Liver (tissue), 9 donors: ENCODE measurements around the gene ZNF333. TPM values are rescaled to one million over a fixed set of nuclear protein-coding genes. Genes with fewer than 3 reads are reported as not detected.
A peak's percentile ranks its signal among the peaks of the same experiment; 100 is the strongest.

Source experiments
- DNase-seq: peaks from one replicate; pipeline ENCODE4 v3.0.0-alpha.2; 2017; ENCODE audit warnings: low spot score
- H3K27ac ChIP-seq, 2 donors: one replicate each; pipeline ENCODE4 v1.7.0; 2013; ENCODE audit warnings: inconsistent platforms in 2 of 2, low read length in 2 of 2, control low read depth in 1 of 2, low read depth in 1 of 2, mild to moderate bottlenecking in 1 of 2
- H3K27me3 ChIP-seq, 4 donors: one replicate each; pipeline versions ENCODE4 v1.6.1 to v1.7.0; 2013; ENCODE audit warnings: low read length in 3 of 4, inconsistent platforms in 1 of 4, mild to moderate bottlenecking in 1 of 4, moderate library complexity in 1 of 4; ENCODE audit not compliant: control insufficient read depth in 4 of 4, insufficient read depth in 4 of 4
- H3K36me3 ChIP-seq, 4 donors: one replicate each; pipeline versions ENCODE4 v1.6.1 to v1.7.0; 2013; ENCODE audit warnings: low read length in 3 of 4, mild to moderate bottlenecking in 3 of 4, low read depth in 1 of 4, moderate library complexity in 1 of 4; ENCODE audit not compliant: control insufficient read depth in 4 of 4, insufficient read depth in 3 of 4
- H3K4me1 ChIP-seq, 4 donors: one replicate each; pipeline versions ENCODE4 v1.6.1 to v1.7.0; 2013; ENCODE audit warnings: low read length in 3 of 4, mild to moderate bottlenecking in 3 of 4, moderate library complexity in 1 of 4; ENCODE audit not compliant: control insufficient read depth in 4 of 4, insufficient read depth in 4 of 4
- H3K4me3 ChIP-seq, 3 donors: one replicate each; pipeline versions ENCODE4 v1.6.1 to v1.7.0; 2013; ENCODE audit warnings: low read length in 3 of 3, control low read depth in 1 of 3, low read depth in 1 of 3, mild to moderate bottlenecking in 1 of 3
- H3K9ac ChIP-seq, 2 donors: one replicate each; pipeline ENCODE4 v1.7.0; 2013; ENCODE audit warnings: low read length in 2 of 2, mild to moderate bottlenecking in 2 of 2, moderate library complexity in 2 of 2, control low read depth in 1 of 2, low read depth in 1 of 2
- H3K9me3 ChIP-seq, 4 donors: one replicate each; pipeline versions ENCODE4 v1.6.1 to v1.7.0; 2013; ENCODE audit warnings: low read length in 3 of 4; ENCODE audit not compliant: control insufficient read depth in 4 of 4
- ATF3 ChIP-seq: IDR thresholded peaks from 2 replicates; pipeline ENCODE4 v1.6.1; 2016; ENCODE audit warnings: antibody characterized with exemption
- CTCF ChIP-seq: fragments of 150-350 bp; IDR thresholded peaks from 2 replicates; pipeline ENCODE4 v1.5.1; 2017; ENCODE audit warnings: improper control_type of control experiment, low read depth, low read length; ENCODE audit not compliant: missing input control
- FOXA1 ChIP-seq: IDR thresholded peaks from 2 replicates; pipeline ENCODE4 v1.6.1; 2016; ENCODE audit warnings: antibody characterized with exemption
- GABPA ChIP-seq, 2 donors: IDR thresholded peaks in 1 of 2; conservative IDR thresholded peaks in 1 of 2; 2 replicates each; pipeline ENCODE4 v1.6.1; 2016; ENCODE audit warnings: antibody characterized with exemption in 2 of 2, mild to moderate bottlenecking in 1 of 2, moderate library complexity in 1 of 2
- HNF4G ChIP-seq: IDR thresholded peaks from 2 replicates; pipeline ENCODE4 v1.6.1; 2016; ENCODE audit warnings: antibody characterized with exemption
- RAD21 ChIP-seq, 2 donors: IDR thresholded peaks; 2 replicates each; pipeline ENCODE4 v1.6.1; 2016; ENCODE audit warnings: antibody characterized with exemption in 2 of 2, mild to moderate bottlenecking in 2 of 2
- REST ChIP-seq: IDR thresholded peaks from 2 replicates; pipeline ENCODE4 v1.6.1; 2016; ENCODE audit warnings: antibody characterized with exemption, mild to moderate bottlenecking
- SP1 ChIP-seq: IDR thresholded peaks from 2 replicates; pipeline ENCODE4 v1.6.1; 2018; ENCODE audit warnings: antibody characterized with exemption, mild to moderate bottlenecking
- TAF1 ChIP-seq: conservative IDR thresholded peaks from 2 replicates; pipeline ENCODE4 v1.6.1; 2016; ENCODE audit warnings: antibody characterized with exemption, mild to moderate bottlenecking
- YY1 ChIP-seq: IDR thresholded peaks from 2 replicates; pipeline ENCODE4 v1.6.1; 2016; ENCODE audit warnings: antibody characterized with exemption, mild to moderate bottlenecking
- WGBS: extraction: QIAGEN DNeasy Blood & Tissue Kit; methylation state at CpG from one replicate; pipeline ENCODE4 v1.1.7; 2013; 5-methylcytosine and 5-hydroxymethylcytosine counted together
- polyA plus RNA-seq, 2 donors: library from polyadenylated mRNA; stranded (reverse) in 1 of 2; unstranded in 1 of 2; fragments of 200-250 nt in 1 of 2; fragments of >200 nt in 1 of 2; fragmentation: Nextera tagmentation in 1 of 2; extraction: Ambion mirVana in 1 of 2; gene quantifications; one replicate each; pipeline versions ENCODE4 v1.2.1 to v1.2.3, GENCODE V29; 2013 to 2015
- total RNA-seq, 2 donors: library from RNA; depleted of rRNA; stranded (reverse); fragments of >200 nt; gene quantifications; one replicate each; pipeline ENCODE4 v1.2.3, GENCODE V29; 2014
- donor health status: healthy.
- donor health status: healthy.
- donor health status: healthy.
- donor health status: healthy.
- donor health status: healthy.

The ZNF333 gene
- total and polyA plus RNA-seq, 4 donors: 1.7 to 11.2 (median 3.6) TPM

- H3K27ac ChIP-seq: peak overlapping the region in 1 of 2 donors; percentile 31
- H3K27me3 ChIP-seq: peaks cover 0 to 3% (median 1%) of the 10 kb centered on the region in 4 donors
- 36% methylated on average over 3 of the region's 3 CpGs for WGBS
- no peak for DNase-seq
- H3K36me3 ChIP-seq: no peaks in the 10 kb centered on the region
- TF ChIP-seq CTCF (no peak), TAF1 (no peak), SP1 (no peak), FOXA1 (no peak)
- no peak overlapping the region for H3K4me3 ChIP-seq
- H3K9ac ChIP-seq: no peak overlapping the region
- no peaks in the 10 kb centered on the region for H3K4me1 ChIP-seq
- no peaks in the 10 kb centered on the region for H3K9me3 ChIP-seq
Observed at GRCh38 chr19:14683439-14683838, 6.4 kb upstream of the ZNF333 start.

- H3K36me3 ChIP-seq: no peaks in the 10 kb centered on the region
- no peak overlapping the region for H3K9ac ChIP-seq
- no peak overlapping the region for H3K27ac ChIP-seq
- 32% methylated on average over 3 of the region's 3 CpGs for WGBS
- no peaks in the 10 kb centered on the region for H3K9me3 ChIP-seq
- TF ChIP-seq RAD21 (IDR thresholded peaks at IDR 0.05) (peak; percentile 49 to 65), CTCF (peak; percentile 13), HNF4G (no peak), FOXA1 (no peak), REST (no peak), GABPA (IDR thresholded peaks at IDR 0.05 in 1 of 2, conservative IDR thresholded peaks at IDR 0.05 in 1 of 2) (no peak), YY1 (no peak), ATF3 (no peak)
- no peak for DNase-seq
- H3K27me3 ChIP-seq: peaks cover 0 to 3% (median 0%) of the 10 kb centered on the region in 4 donors
- peaks cover 0 to 7% (median 4%) of the 10 kb centered on the region in 4 donors for H3K4me1 ChIP-seq
- no peak overlapping the region for H3K4me3 ChIP-seq
Observed at GRCh38 chr19:14686411-14686810, 3.4 kb upstream of the ZNF333 start.
